Measurements from ENCODE around the gene RBM44. TPM values are rescaled to one million over a fixed set of nuclear protein-coding genes. Genes with fewer than 3 reads are reported as not detected.

Gene RBM44
- total RNA-seq, 1 donor from 2014 or later, result 0.41 TPM

DNA sequence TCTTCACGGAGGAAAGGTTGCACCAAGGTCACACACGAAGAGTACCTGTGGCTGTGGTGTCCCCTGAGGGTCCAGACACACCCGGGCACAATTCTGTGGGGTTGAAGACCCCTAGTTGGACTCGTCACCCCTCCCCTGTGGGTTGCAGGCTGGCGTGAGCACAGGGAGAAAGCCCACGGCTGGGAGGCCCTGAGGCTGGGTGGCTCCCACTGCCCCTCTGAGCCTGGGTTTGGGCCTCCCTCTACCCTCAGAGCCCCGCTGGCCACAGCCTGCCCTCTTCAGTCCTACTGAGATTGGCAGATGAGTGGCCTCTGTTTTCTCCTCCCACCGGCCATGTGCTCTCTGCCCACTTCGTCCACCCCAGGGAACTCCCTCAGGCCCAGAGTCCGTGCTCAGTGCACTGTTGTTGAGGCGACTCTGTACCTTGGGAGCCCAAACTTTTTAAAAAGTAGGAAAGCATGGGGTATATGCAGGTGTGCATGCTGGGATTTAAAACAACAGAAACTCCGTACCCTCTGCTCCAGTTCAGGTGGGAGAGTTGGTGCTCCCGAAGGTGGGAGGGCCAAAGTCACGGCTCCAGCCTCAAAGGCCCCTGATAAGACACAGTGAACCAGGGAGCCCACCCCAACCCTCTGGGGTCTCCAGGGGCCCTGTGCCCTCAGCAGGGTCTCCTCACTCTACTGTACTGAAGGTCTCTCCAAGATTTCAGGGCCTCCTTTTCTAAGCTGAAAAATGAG, 79.9 kb downstream of the RBM44 start:
- Mint-ChIP-seq H3K27me3 (no peaks in the 10 kb centered on the region), H3K9me3 (no peaks in the 10 kb centered on the region), H3K4me3 (no peak overlapping the region), H3K36me3 (no peaks in the 10 kb centered on the region), H3K27ac (no peak overlapping the region), H3K4me1 (ENCODE audit: unreplicated experiment) (peaks cover 9% of the 10 kb centered on the region)
- DNase-seq (ENCODE audit: extremely low spot score, unreplicated experiment), result no peak
- TF ChIP-seq, protein P1, sequence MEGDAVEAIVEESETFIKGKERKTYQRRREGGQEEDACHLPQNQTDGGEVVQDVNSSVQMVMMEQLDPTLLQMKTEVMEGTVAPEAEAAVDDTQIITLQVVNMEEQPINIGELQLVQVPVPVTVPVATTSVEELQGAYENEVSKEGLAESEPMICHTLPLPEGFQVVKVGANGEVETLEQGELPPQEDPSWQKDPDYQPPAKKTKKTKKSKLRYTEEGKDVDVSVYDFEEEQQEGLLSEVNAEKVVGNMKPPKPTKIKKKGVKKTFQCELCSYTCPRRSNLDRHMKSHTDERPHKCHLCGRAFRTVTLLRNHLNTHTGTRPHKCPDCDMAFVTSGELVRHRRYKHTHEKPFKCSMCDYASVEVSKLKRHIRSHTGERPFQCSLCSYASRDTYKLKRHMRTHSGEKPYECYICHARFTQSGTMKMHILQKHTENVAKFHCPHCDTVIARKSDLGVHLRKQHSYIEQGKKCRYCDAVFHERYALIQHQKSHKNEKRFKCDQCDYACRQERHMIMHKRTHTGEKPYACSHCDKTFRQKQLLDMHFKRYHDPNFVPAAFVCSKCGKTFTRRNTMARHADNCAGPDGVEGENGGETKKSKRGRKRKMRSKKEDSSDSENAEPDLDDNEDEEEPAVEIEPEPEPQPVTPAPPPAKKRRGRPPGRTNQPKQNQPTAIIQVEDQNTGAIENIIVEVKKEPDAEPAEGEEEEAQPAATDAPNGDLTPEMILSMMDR (conservative IDR thresholded peaks at IDR 0.05), result no peak

DNA sequence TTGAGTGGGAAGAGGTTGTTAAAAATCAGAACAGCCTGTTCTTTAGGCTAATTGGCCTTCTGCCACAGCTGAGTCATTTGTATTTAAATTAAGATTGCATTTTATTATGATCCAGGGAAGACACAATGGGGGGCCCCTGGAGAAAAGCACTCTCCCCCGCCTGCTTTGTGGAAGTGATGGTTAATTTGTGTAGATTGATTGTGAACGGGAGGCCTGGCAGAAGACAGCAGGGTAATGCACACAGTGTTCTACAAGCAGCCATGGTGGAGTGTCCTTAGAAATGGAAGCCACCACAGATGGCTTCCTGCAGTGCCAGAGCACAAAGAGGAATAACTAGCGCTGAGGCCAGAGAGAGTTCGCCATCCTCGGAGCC, 80.5 kb downstream of the RBM44 start:
- Mint-ChIP-seq H3K27ac (no peak overlapping the region), H3K27me3 (peaks cover 2% of the 10 kb centered on the region), H3K4me3 (no peak overlapping the region), H3K4me1 (ENCODE audit: unreplicated experiment) (peaks cover 8% of the 10 kb centered on the region), H3K9me3 (no peaks in the 10 kb centered on the region), H3K36me3 (no peaks in the 10 kb centered on the region)
- TF ChIP-seq, protein P1 (conservative IDR thresholded peaks at IDR 0.05), result no peak
- DNase-seq (ENCODE audit: extremely low spot score, unreplicated experiment), result no peak

GRCh38 chr2:237879991-237880560, 81.5 kb downstream of the RBM44 start:
- Mint-ChIP-seq H3K27ac (no peak overlapping the region), H3K9me3 (no peaks in the 10 kb centered on the region), H3K27me3 (peaks cover 4% of the 10 kb centered on the region), H3K4me3 (no peak overlapping the region), H3K4me1 (ENCODE audit: unreplicated experiment) (peaks cover 11% of the 10 kb centered on the region), H3K36me3 (no peaks in the 10 kb centered on the region)
- TF ChIP-seq, protein P1 (conservative IDR thresholded peaks at IDR 0.05), result no peak
- DNase-seq (ENCODE audit: extremely low spot score, unreplicated experiment), result no peak

- peaks cover 11% of the 10 kb centered on the region for H3K4me1 Mint-ChIP-seq (ENCODE audit: unreplicated experiment)
- H3K9me3 Mint-ChIP-seq, result no peaks in the 10 kb centered on the region
- no peak for DNase-seq (ENCODE audit: extremely low spot score, unreplicated experiment)
- no peak overlapping the region for H3K4me3 Mint-ChIP-seq
- peaks cover 4% of the 10 kb centered on the region for H3K27me3 Mint-ChIP-seq
- TF ChIP-seq, protein P1 (conservative IDR thresholded peaks at IDR 0.05), result no peak
- H3K36me3 Mint-ChIP-seq, result no peaks in the 10 kb centered on the region
- no peak overlapping the region for H3K27ac Mint-ChIP-seq
These were observed 84.2 kb downstream of the RBM44 start for GRCh38 chr2:237882510-237883481.

DNA sequence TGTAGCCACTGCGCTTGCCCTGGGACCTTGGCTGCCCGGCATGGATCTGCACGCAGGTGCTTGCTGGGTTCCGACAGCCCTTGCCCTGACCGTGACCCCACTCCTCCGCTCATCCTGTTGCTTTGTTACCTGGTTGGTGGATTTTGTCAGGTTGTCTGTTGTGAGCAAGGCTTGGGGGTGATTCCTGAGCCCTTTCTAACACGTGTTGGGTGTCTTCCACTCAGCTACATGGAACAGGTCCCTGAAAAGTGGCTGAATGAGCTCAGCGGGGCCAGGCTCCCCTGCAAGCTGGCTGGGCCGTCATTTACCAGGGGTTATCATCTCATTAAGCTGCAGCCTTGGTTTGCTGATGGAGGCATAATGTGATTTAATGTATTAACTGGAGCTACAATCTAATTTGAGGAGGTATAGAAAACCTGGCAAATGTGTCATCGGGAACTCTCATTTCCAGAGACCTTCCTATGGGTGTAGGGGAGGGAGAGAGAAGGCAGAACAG, 85.4 kb downstream of the RBM44 start:
- no peak for DNase-seq (ENCODE audit: extremely low spot score, unreplicated experiment)
- H3K27ac Mint-ChIP-seq, result no peak overlapping the region
- peaks cover 9% of the 10 kb centered on the region for H3K4me1 Mint-ChIP-seq (ENCODE audit: unreplicated experiment)
- no peaks in the 10 kb centered on the region for H3K9me3 Mint-ChIP-seq
- H3K36me3 Mint-ChIP-seq, result no peaks in the 10 kb centered on the region
- H3K4me3 Mint-ChIP-seq, result no peak overlapping the region
- H3K27me3 Mint-ChIP-seq, result peaks cover 4% of the 10 kb centered on the region
- TF ChIP-seq, protein P1 (conservative IDR thresholded peaks at IDR 0.05), result no peak

All from type B pancreatic cell (in vitro differentiated cells).